ENCODE measurements around the gene HMCN1. TPM values are rescaled to one million over a fixed set of nuclear protein-coding genes. Genes with fewer than 3 reads are reported as not detected.

HMCN1 gene
- total RNA-seq, 1 donor from 2014 or later: not detected

GRCh38 chr1:185939142-185939541 lies 205.0 kb downstream of the HMCN1 start:
- no peaks in the 10 kb centered on the region for H3K36me3 Mint-ChIP-seq (ENCODE audit: low read depth)
- H3K27ac Mint-ChIP-seq: no peak overlapping the region
- intact Hi-C loops (cut with micrococcal nuclease): no loop called here
- no peaks in the 10 kb centered on the region for H3K27me3 Mint-ChIP-seq (ENCODE audit: insufficient read depth)
- no peaks in the 10 kb centered on the region for H3K4me1 Mint-ChIP-seq (ENCODE audit: low read depth)
- H3K4me3 Mint-ChIP-seq: no peak overlapping the region
- no peaks in the 10 kb centered on the region for H3K9me3 Mint-ChIP-seq
- DNase-seq (ENCODE audit: low spot score): no peak

DNA sequence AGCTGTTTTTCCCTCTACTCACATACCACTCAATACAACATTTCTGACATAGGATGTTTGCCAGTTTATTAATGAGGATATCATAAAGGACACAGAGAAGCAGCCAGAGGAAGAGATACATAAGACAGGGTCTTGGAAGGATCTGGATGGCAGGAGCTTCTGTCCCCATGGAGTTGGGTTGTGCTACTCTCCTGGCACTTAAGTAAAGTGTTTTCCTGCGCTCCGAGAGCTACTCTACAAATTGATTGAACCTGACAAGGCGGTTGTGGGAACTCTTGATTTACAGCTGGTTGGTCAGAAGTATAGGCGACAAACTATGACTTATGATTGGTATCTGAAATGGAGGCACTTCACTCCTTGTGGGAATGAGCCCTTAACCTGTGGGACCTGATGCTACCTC lies 208.8 kb downstream of the HMCN1 start:
- no peaks in the 10 kb centered on the region for H3K36me3 Mint-ChIP-seq (ENCODE audit: low read depth)

GRCh38 chr1:185956881-185957280 lies 222.7 kb downstream of the HMCN1 start:
- Mint-ChIP-seq H3K27me3 (ENCODE audit: insufficient read depth) (peaks cover 4% of the 10 kb centered on the region), H3K4me3 (no peak overlapping the region), H3K36me3 (ENCODE audit: low read depth) (no peaks in the 10 kb centered on the region), H3K4me1 (ENCODE audit: low read depth) (no peaks in the 10 kb centered on the region), H3K9me3 (no peaks in the 10 kb centered on the region), H3K27ac (no peak overlapping the region)
- intact Hi-C loops (cut with micrococcal nuclease): no loop called here
- DNase-seq (ENCODE audit: low spot score): no peak

More for the DNA sequence above, 208.8 kb downstream of the HMCN1 start:
- H3K27me3 Mint-ChIP-seq (ENCODE audit: insufficient read depth): peaks cover 3% of the 10 kb centered on the region
- H3K4me3 Mint-ChIP-seq: no peak overlapping the region
- H3K27ac Mint-ChIP-seq: no peak overlapping the region
- intact Hi-C loops (cut with micrococcal nuclease): no loop called here
- H3K9me3 Mint-ChIP-seq: no peaks in the 10 kb centered on the region
- DNase-seq (ENCODE audit: low spot score): no peak
- H3K4me1 Mint-ChIP-seq (ENCODE audit: low read depth): no peaks in the 10 kb centered on the region

DNA sequence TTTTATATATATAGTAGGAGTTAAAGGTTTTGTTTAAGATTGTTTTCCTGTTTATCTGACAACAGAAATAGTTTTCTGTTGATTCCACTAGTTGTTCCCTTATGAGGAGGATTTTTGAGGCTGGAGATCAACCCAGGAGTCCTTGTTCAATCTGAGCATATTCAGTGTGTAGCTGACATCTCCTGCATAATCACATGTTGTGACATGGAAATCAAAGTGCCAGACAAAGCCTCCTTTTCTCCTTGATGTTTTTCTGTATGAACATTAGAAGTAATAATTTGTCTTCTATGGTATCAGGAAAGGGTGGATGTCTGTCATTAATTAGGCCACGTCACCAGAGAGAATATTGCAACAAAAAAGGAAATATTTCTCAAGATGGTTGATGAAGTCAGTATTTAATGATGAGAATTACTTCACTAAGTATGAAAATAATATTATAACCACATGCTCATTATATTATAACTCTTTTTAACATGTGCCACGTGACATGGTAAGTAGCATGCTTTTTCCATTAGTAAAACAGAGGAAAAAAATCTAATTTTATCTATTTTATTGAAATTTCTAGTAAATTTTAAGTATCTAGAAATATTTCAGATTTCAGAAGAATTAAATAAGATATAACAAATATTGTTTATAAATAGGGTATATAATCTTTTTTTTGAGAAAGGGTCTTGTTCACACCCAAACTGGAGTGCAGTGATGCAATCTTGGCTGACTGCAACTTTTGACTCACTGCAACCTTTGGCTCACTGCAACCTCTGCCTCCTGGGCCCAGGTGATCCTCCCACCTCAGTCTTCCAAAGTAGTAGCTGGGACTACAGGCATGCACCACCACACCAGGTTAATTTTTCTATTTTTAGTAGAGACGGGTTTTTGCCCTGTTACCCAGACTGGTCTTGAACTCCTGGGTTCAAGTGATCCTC lies 223.5 kb downstream of the HMCN1 start:
- Mint-ChIP-seq H3K4me3 (no peak overlapping the region), H3K27me3 (ENCODE audit: insufficient read depth) (peaks cover 2% of the 10 kb centered on the region), H3K27ac (no peak overlapping the region), H3K4me1 (ENCODE audit: low read depth) (no peaks in the 10 kb centered on the region), H3K36me3 (ENCODE audit: low read depth) (no peaks in the 10 kb centered on the region), H3K9me3 (no peaks in the 10 kb centered on the region)
- intact Hi-C loops (cut with micrococcal nuclease): no loop called here
- DNase-seq (ENCODE audit: low spot score): no peak

GRCh38 chr1:185960422-185961321 lies 226.5 kb downstream of the HMCN1 start:
- Mint-ChIP-seq H3K4me3 (no peak overlapping the region), H3K27me3 (ENCODE audit: insufficient read depth) (peaks cover 2% of the 10 kb centered on the region), H3K36me3 (ENCODE audit: low read depth) (no peaks in the 10 kb centered on the region), H3K9me3 (no peaks in the 10 kb centered on the region), H3K4me1 (ENCODE audit: low read depth) (no peaks in the 10 kb centered on the region), H3K27ac (no peak overlapping the region)
- DNase-seq (ENCODE audit: low spot score): no peak
- intact Hi-C loops (cut with micrococcal nuclease): no loop called here

DNA sequence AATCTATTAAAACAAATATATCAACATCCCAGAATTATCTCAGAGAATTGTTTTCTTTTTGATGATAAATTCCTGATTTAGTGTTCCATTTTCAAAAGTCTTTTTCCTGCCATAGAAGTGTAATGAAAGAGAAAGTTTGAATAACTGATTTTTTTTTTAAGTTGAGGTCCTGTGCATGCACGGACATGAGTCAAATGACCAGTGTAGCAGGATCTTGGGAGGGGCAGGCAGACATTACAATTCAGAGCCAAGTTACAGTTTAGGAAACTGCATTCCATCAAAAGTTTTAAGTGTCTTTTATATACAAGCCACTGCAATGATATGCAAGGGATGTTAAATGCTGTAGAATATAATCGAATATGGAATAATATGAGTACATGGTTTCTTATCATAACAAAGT lies 227.5 kb downstream of the HMCN1 start:
- no peak overlapping the region for H3K27ac Mint-ChIP-seq
- intact Hi-C loops (cut with micrococcal nuclease): no loop called here

GRCh38 chr1:185964946-185965345 lies 230.8 kb downstream of the HMCN1 start:
- H3K4me3 Mint-ChIP-seq: no peak overlapping the region
- no peaks in the 10 kb centered on the region for H3K4me1 Mint-ChIP-seq (ENCODE audit: low read depth)
- H3K36me3 Mint-ChIP-seq (ENCODE audit: low read depth): no peaks in the 10 kb centered on the region
- DNase-seq (ENCODE audit: low spot score): no peak
- H3K9me3 Mint-ChIP-seq: no peaks in the 10 kb centered on the region
- intact Hi-C loops (cut with micrococcal nuclease): no loop called here
- no peak overlapping the region for H3K27ac Mint-ChIP-seq
- peaks cover 5% of the 10 kb centered on the region for H3K27me3 Mint-ChIP-seq (ENCODE audit: insufficient read depth)

More for the DNA sequence above, 227.5 kb downstream of the HMCN1 start:
- H3K4me1 Mint-ChIP-seq (ENCODE audit: low read depth): no peaks in the 10 kb centered on the region
- peaks cover 2% of the 10 kb centered on the region for H3K27me3 Mint-ChIP-seq (ENCODE audit: insufficient read depth)
- DNase-seq (ENCODE audit: low spot score): no peak
- H3K9me3 Mint-ChIP-seq: no peaks in the 10 kb centered on the region
- no peak overlapping the region for H3K4me3 Mint-ChIP-seq
- H3K36me3 Mint-ChIP-seq (ENCODE audit: low read depth): no peaks in the 10 kb centered on the region

- DNase-seq (ENCODE audit: low spot score): no peak
- intact Hi-C loops (cut with micrococcal nuclease): no loop called here
- H3K4me3 Mint-ChIP-seq: no peak overlapping the region
- no peaks in the 10 kb centered on the region for H3K4me1 Mint-ChIP-seq (ENCODE audit: low read depth)
- no peak overlapping the region for H3K27ac Mint-ChIP-seq
- H3K9me3 Mint-ChIP-seq: no peaks in the 10 kb centered on the region
- H3K27me3 Mint-ChIP-seq (ENCODE audit: insufficient read depth): peaks cover 5% of the 10 kb centered on the region
- H3K36me3 Mint-ChIP-seq (ENCODE audit: low read depth): no peaks in the 10 kb centered on the region
Measured at GRCh38 chr1:185965870-185966269, 231.7 kb downstream of the HMCN1 start.

- intact Hi-C loops (cut with micrococcal nuclease): no loop called here
- Mint-ChIP-seq H3K9me3 (no peaks in the 10 kb centered on the region), H3K27ac (no peak overlapping the region), H3K27me3 (ENCODE audit: insufficient read depth) (peaks cover 5% of the 10 kb centered on the region), H3K36me3 (ENCODE audit: low read depth) (no peaks in the 10 kb centered on the region), H3K4me3 (no peak overlapping the region), H3K4me1 (ENCODE audit: low read depth) (no peaks in the 10 kb centered on the region)
- DNase-seq (ENCODE audit: low spot score): no peak
Measured at GRCh38 chr1:185966471-185966870, 232.3 kb downstream of the HMCN1 start.

DNA sequence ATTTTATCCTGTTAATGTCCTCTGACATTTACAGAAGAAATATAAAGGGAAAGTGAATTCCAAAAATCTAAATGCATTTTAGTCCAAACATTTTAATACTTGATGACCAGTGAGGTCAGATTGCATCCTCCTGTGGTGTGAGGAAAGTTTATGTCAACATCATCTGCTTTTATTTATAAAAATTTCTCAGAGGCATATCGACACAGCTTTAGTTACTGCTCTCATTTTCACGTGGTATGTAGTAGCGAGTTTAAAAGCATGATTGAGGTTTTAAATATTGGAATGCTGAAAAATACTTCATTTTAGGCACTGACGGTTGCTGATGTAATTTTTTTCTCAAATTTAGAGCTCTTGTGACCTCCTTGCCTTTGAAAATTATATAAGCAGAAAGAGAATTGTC lies 234.8 kb downstream of the HMCN1 start:
- intact Hi-C loops (cut with micrococcal nuclease): no loop called here

GRCh38 chr1:185969524-185969991 lies 235.4 kb downstream of the HMCN1 start:
- H3K9me3 Mint-ChIP-seq: no peaks in the 10 kb centered on the region
- H3K4me3 Mint-ChIP-seq: no peak overlapping the region
- intact Hi-C loops (cut with micrococcal nuclease): no loop called here

More for the DNA sequence above, 234.8 kb downstream of the HMCN1 start:
- peaks cover 5% of the 10 kb centered on the region for H3K27me3 Mint-ChIP-seq (ENCODE audit: insufficient read depth)
- H3K4me3 Mint-ChIP-seq: no peak overlapping the region
- no peak for DNase-seq (ENCODE audit: low spot score)
- H3K4me1 Mint-ChIP-seq (ENCODE audit: low read depth): no peaks in the 10 kb centered on the region
- H3K9me3 Mint-ChIP-seq: no peaks in the 10 kb centered on the region
- H3K27ac Mint-ChIP-seq: no peak overlapping the region
- H3K36me3 Mint-ChIP-seq (ENCODE audit: low read depth): no peaks in the 10 kb centered on the region

DNA sequence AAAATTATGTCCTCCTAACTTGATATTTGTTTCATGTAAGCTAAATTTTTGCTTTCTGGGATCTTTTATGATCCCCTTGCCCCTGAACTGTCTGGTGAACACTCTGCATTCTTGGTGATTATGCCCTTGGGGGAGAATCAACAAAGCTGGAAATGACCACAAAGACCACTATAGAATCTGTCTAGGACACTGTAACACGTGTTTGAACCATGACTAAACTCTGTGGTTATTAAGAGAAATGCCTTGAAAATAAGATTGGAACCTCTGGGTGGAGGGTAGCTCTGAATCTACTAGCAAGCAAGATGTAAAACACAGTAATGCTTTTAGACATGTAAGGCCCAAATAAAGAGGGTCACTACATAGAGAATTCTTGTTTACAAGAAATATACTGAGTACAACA lies 237.5 kb downstream of the HMCN1 start:
- DNase-seq (ENCODE audit: low spot score): no peak
- Mint-ChIP-seq H3K4me3 (no peak overlapping the region), H3K27ac (no peak overlapping the region), H3K27me3 (ENCODE audit: insufficient read depth) (peaks cover 5% of the 10 kb centered on the region), H3K4me1 (ENCODE audit: low read depth) (no peaks in the 10 kb centered on the region), H3K9me3 (no peaks in the 10 kb centered on the region), H3K36me3 (ENCODE audit: low read depth) (no peaks in the 10 kb centered on the region)
- intact Hi-C loops (cut with micrococcal nuclease): no loop called here

More at GRCh38 chr1:185969524-185969991, 235.4 kb downstream of the HMCN1 start:
- Mint-ChIP-seq H3K4me1 (ENCODE audit: low read depth) (no peaks in the 10 kb centered on the region), H3K27ac (no peak overlapping the region), H3K36me3 (ENCODE audit: low read depth) (no peaks in the 10 kb centered on the region), H3K27me3 (ENCODE audit: insufficient read depth) (peaks cover 5% of the 10 kb centered on the region)
- DNase-seq (ENCODE audit: low spot score): no peak
